K562 (cell line): ENCODE data around the gene GLRA3. TPM values are rescaled to one million over a fixed set of nuclear protein-coding genes. Genes with fewer than 3 reads are reported as not detected.

ENCODE experiments used
- ATAC-seq: fragments of 200-7000 bp; cut with Tn5 transposase; 3 replicates; pipeline ENCODE4 v1.9.1; 2020; ENCODE audit warnings: moderate library complexity
- BruUV-seq: library from RNA; stranded (reverse); fragments of 400-500 nt; replicated peaks from 2 replicates; lab custom pipeline; 2021; lab: Mats Ljungman, UMichigan
- CTCF ChIA-PET: fragments of 300-600 bp; formaldehyde crosslinking; extraction: SDS; loops from one replicate; lab custom pipeline; 2021; ENCODE audit warnings: low intra/inter-chr PET ratio; lab: Yijun Ruan, JAX
- POLR2A ChIA-PET: fragments of 300-600, 350-650 bp; sonication (Branson Sonifier 250); formaldehyde crosslinking; extraction: SDS; loops from one replicate; lab custom pipeline; 2021; ENCODE audit warnings: antibody characterized with exemption, inconsistent platforms; lab: Yijun Ruan, JAX
- DNase-seq, 4 experiments: peaks; one replicate each; pipeline versions ENCODE4 v3.0.0 to v3.0.0-alpha.2; 2011 to 2018; ENCODE audit warnings: low spot score in 3 of 4, mixed read lengths in 3 of 4; ENCODE audit errors: extremely low read depth in 1 of 4
- FAIRE-seq: peaks from 2 replicates; lab custom pipeline; 2011; peaks lifted over from hg19 to GRCh38; lab: Jason Lieb, UNC
- H2AFZ ChIP-seq: 2 replicates; pipeline ENCODE4 v1.6.0; 2011; ENCODE audit warnings: low read depth, low read length, control low read depth, inconsistent platforms
- H3K27ac ChIP-seq: fragments of 200-600 bp; 3 replicates; pipeline ENCODE4 v1.8.0; 2011; ENCODE audit warnings: low read depth, mild to moderate bottlenecking, control low read depth, inconsistent platforms, low read length, moderate library complexity, mixed read lengths; ENCODE audit errors: extremely low read depth
- H3K27me3 ChIP-seq, 2 experiments: fragments of 300-600 bp in 1 of 2; 2 replicates in 1 of 2; 3 replicates in 1 of 2; pipeline versions ENCODE4 v1.6.0 to v1.8.0; 2011; ENCODE audit warnings: inconsistent platforms in 2 of 2, low read length in 2 of 2, mild to moderate bottlenecking in 1 of 2, mixed read lengths in 1 of 2, moderate library complexity in 1 of 2; ENCODE audit not compliant: control insufficient read depth in 2 of 2, insufficient read depth in 2 of 2
- H3K36me3 ChIP-seq: fragments of 300-600 bp; 3 replicates; pipeline ENCODE4 v1.8.0; 2011; ENCODE audit warnings: mild to moderate bottlenecking, low read length, inconsistent platforms; ENCODE audit not compliant: control insufficient read depth, insufficient read depth
- H3K4me1 ChIP-seq, 2 experiments: fragments of 200-600 bp in 1 of 2; replicated peaks in 1 of 2; 2 replicates in 1 of 2; 3 replicates in 1 of 2; pipeline versions ENCODE4 v1.5.1 to v1.8.0; 2011; ENCODE audit warnings: inconsistent platforms in 2 of 2, low read length in 2 of 2, mild to moderate bottlenecking in 1 of 2, mixed read lengths in 1 of 2, moderate library complexity in 1 of 2; ENCODE audit not compliant: control insufficient read depth in 2 of 2, insufficient read depth in 2 of 2
- H3K4me2 ChIP-seq: 2 replicates; pipeline ENCODE4 v1.6.1; 2011; ENCODE audit warnings: low read length, control low read depth, inconsistent platforms, mixed read lengths; ENCODE audit not compliant: insufficient read depth
- H3K4me3 ChIP-seq: fragments of 200-600 bp; sonication (generic), shearing (Covaris generic); 2 replicates; pipeline ENCODE4 v1.5.1; 2016; ENCODE audit warnings: control low read depth, inconsistent platforms
- H3K79me2 ChIP-seq: fragments of 200-600 bp; 3 replicates; pipeline ENCODE4 v1.8.0; 2011; ENCODE audit warnings: low read length, inconsistent platforms; ENCODE audit not compliant: control insufficient read depth, insufficient read depth
- H3K9ac ChIP-seq, 2 experiments: 2 replicates each; pipeline versions ENCODE4 v1.6.0 to v1.6.1; 2011; ENCODE audit warnings: low read depth in 2 of 2, low read length in 2 of 2, control low read depth in 1 of 2, inconsistent platforms in 1 of 2, mild to moderate bottlenecking in 1 of 2, mixed read lengths in 1 of 2; ENCODE audit not compliant: insufficient read depth in 1 of 2
- H3K9me1 ChIP-seq: one replicate; pipeline ENCODE4 v1.6.0; 2011; ENCODE audit warnings: inconsistent platforms, mild to moderate bottlenecking, low read length, moderate library complexity; ENCODE audit not compliant: control insufficient read depth, insufficient read depth
- H3K9me3 ChIP-seq: replicated peaks from 2 replicates; pipeline ENCODE4 v1.5.1; 2011; ENCODE audit warnings: low read depth, low read length, inconsistent platforms; ENCODE audit not compliant: control insufficient read depth, insufficient read depth
- H4K20me1 ChIP-seq: replicated peaks from 2 replicates; pipeline ENCODE4 v1.6.1; 2011; ENCODE audit warnings: low read length, inconsistent platforms, mixed read lengths; ENCODE audit not compliant: control insufficient read depth, insufficient read depth
- CBFA2T3 ChIP-seq: fragments of 450-650 bp; IDR thresholded peaks from 2 replicates; pipeline ENCODE4 v1.6.1; 2017
- ZNF77 ChIP-seq: fragments of 250-450 bp; sonication (Bioruptor Pico); IDR thresholded peaks from 2 replicates; pipeline ENCODE4 v1.5.0; 2020
- WGBS: fragments of 100-300 bp; shearing (Covaris generic); methylation state at CpG from one replicate; pipeline ENCODE4 v1.1.6; 2016; ENCODE audit warnings: low coverage, mixed read lengths; ENCODE audit not compliant: insufficient coverage; ENCODE audit errors: missing lambda C conversion rate; 5-methylcytosine and 5-hydroxymethylcytosine counted together
- in situ Hi-C: fragments of 300-500 bp; cut with MboI; formaldehyde crosslinking; loops from 4 replicates; pipeline ENCODE4 v1.15.0; 2018; ENCODE audit warnings: inconsistent platforms, mixed read lengths
- intact Hi-C: fragments of 100-400 bp; cut with micrococcal nuclease; formaldehyde crosslinking; loops from 2 replicates; pipeline ENCODE4 v1.14.2; 2022
- polyA plus RNA-seq, 8 experiments: library from polyadenylated mRNA; depleted of rRNA in 4 of 8; stranded (reverse) in 5 of 8; unstranded in 3 of 8; fragments of >200 nt; fragmentation: Nextera tagmentation in 2 of 8; fragmentation: Illumina TruSeq in 1 of 8; extraction: Ambion mirVana in 2 of 8; extraction: Trizol in 1 of 8; gene quantifications; 2 replicates each; pipeline versions ENCODE4 v1.2.1 to v1.2.3, GENCODE V29; 2011 to 2014; ENCODE audit warnings: inconsistent platforms in 1 of 8, missing spikeins in 1 of 8
- total RNA-seq, 7 experiments: library from RNA; depleted of rRNA in 6 of 7; stranded (reverse); fragments of >200 nt in 6 of 7; fragmentation: Illumina TruSeq in 2 of 7; extraction: Trizol in 2 of 7; gene quantifications; 2 replicates each; pipeline versions ENCODE4 v1.2.1 to v1.2.3, GENCODE V29; 2011 to 2021; ENCODE audit warnings: low replicate concordance in 1 of 7

Gene GLRA3
- total and polyA plus RNA-seq, 9 of the 15 experiments (the other 6 are each of a cell fraction or from before 2014, with no cell fraction given): 0.06 to 0.14 (median 0.08) TPM; not detected in 2

GRCh38 chr4:174590336-174590735, 238.7 kb downstream of the GLRA3 start:
- no peak for ATAC-seq
- no peak overlapping the region for H2AFZ ChIP-seq
- no peak overlapping the region for H3K4me3 ChIP-seq
- ChIA-PET CTCF (no interaction called here), POLR2A (interaction anchor here (0.6 kb wide), 1 partner anchor 62 kb away, joined by 3 read pairs; no protein-coding TSS in a partner anchor)
- no peak overlapping the region for H3K4me2 ChIP-seq
- no peak overlapping the region for H3K27ac ChIP-seq
- 50% methylated on average over 1 of the region's 1 CpG for WGBS
- no peak for FAIRE-seq
- H3K27me3 ChIP-seq: no peaks in the 10 kb centered on the region
- H3K79me2 ChIP-seq: no peaks in the 10 kb centered on the region
- BruUV-seq: no TSS peak
- intact Hi-C loops: no loop called here
- peaks cover 0 to 4% of the 10 kb centered on the region in 2 experiments; a peak in 2 of 5 replicates for H3K4me1 ChIP-seq
- no peak overlapping the region for H3K9ac ChIP-seq
- no peak for DNase-seq
- no peaks in the 10 kb centered on the region for H3K9me1 ChIP-seq
- no peaks in the 10 kb centered on the region for H3K9me3 ChIP-seq
- in situ Hi-C loops: no loop called here
- H3K36me3 ChIP-seq: no peaks in the 10 kb centered on the region
- TF ChIP-seq ZNF77 (CRISPR knock-in tag) (no peak), CBFA2T3 (no peak)
- no peaks in the 10 kb centered on the region for H4K20me1 ChIP-seq

Other genes starting within 250 kb of the GLRA3 start
- not detected in 2 replicates for gene ADAM29, start 89.1 kb upstream of the GLRA3 start, total RNA-seq (2014; rRNA removed)
- gene ADAM29, start 89.1 kb upstream of the GLRA3 start, total RNA-seq (2014; rRNA removed; fragmentation: Illumina TruSeq; extraction: Trizol): not detected in 2 replicates
- not detected in 2 replicates for gene ADAM29, start 89.1 kb upstream of the GLRA3 start, total RNA-seq (2015; rRNA removed; fragmentation: Illumina TruSeq; extraction: Trizol)
- gene ADAM29, start 89.1 kb upstream of the GLRA3 start, total RNA-seq (2021): not detected in 2 replicates
- not detected in 2 replicates for gene ADAM29, start 89.1 kb upstream of the GLRA3 start, polyA plus RNA-seq (2011; rRNA removed)
- not detected in 2 replicates for gene ADAM29, start 89.1 kb upstream of the GLRA3 start, polyA plus RNA-seq (2014; fragmentation: Illumina TruSeq; extraction: Trizol)
- not detected for gene ADAM29, start 89.1 kb upstream of the GLRA3 start, polyA plus RNA-seq (2014; fragmentation: Nextera tagmentation; extraction: Ambion mirVana)
- gene ADAM29, start 89.1 kb upstream of the GLRA3 start, polyA plus RNA-seq (2014; rRNA removed): not detected in 2 replicates